ENCODE data around the gene RABIF. TPM values are rescaled to one million over a fixed set of nuclear protein-coding genes. Genes with fewer than 3 reads are reported as not detected.
"Not testable (repeated sequence)": the region's sequence is repeated elsewhere in the genome, so short reads cannot be mapped to it uniquely, and the experiment has no call there.

Gene RABIF
- total and polyA plus RNA-seq, 10 of the 15 experiments (the other 5 are each of a cell fraction or from before 2014, with no cell fraction given): 4.7 to 18.2 (median 8.8) TPM

DNA sequence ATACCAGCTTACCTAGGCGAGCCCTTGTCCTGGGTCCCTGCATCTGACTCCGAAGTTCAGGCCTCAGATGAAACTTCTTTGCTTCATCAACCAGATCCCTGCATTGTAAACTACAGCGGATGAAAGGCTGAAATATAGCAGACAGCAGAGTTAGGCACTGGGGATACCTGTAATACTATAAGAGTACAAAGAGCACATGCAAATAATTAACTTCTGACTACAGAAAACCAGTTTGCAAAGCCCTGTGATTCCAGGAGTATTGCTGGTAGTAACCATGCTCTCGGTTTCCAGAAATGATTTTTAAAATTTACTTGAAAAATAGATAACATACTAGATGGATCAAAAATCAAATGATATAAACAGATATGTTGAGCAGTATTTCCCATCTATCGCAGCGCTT lies 20.0 kb upstream of the RABIF start (continued):
- TF ChIP-seq, protein P1, sequence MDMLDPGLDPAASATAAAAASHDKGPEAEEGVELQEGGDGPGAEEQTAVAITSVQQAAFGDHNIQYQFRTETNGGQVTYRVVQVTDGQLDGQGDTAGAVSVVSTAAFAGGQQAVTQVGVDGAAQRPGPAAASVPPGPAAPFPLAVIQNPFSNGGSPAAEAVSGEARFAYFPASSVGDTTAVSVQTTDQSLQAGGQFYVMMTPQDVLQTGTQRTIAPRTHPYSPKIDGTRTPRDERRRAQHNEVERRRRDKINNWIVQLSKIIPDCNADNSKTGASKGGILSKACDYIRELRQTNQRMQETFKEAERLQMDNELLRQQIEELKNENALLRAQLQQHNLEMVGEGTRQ (IDR thresholded peaks at IDR 0.05; ENCODE audit: borderline replicate concordance, low read depth, low read length): no peak

DNA sequence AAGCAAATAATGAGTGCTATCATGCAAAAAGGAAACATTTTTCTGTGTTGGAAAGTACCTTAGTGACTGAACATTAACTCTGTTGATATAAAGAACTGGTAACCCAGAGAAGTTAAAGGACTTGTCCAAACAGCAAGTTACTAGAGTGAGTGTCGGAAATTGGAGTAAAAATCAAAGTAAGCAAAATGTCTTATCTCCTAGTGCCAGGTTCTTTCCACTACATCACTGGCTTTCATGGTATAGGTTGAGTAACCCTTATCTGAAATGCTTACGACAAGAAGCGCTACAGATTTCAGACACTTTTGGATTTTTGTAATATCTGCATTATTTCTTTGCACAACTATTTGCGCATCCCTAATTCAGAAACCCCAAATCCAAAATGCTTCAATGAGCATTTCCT lies 16.4 kb upstream of the RABIF start:
- H3K9ac ChIP-seq (ENCODE audit: control insufficient read depth, insufficient read depth, low read length): no peak overlapping the region
- DNase-seq (ENCODE audit: low read depth, low spot score) (no peak), ATAC-seq (no peak), FAIRE-seq (no peak)
- H2AFZ ChIP-seq (ENCODE audit: control insufficient read depth, low read depth, low read length): no peak overlapping the region
- H3K27me3 ChIP-seq (replicated peaks in 1 of 2; ENCODE audit: control insufficient read depth in 2 of 2, insufficient read depth in 2 of 2, low read length in 1 of 2): no peaks in the 10 kb centered on the region
- ChIA-PET SMC1A (ENCODE audit: uncharacterized antibody, unreplicated experiment) (no interaction called here), CTCF (no interaction called here), RAD21 (ENCODE audit: unreplicated experiment) (no interaction called here), POLR2A (no interaction called here)
- in situ Hi-C loops (cut with MboI): no loop called here
- 100% methylated on average over 4 of the region's 4 CpGs for WGBS (ENCODE audit: insufficient coverage, insufficient replicate concordance, low lambda C conversion rate, missing lambda C conversion rate)
- H3K36me3 ChIP-seq (ENCODE audit: control insufficient read depth in 2 of 2, insufficient read depth in 2 of 2, low read length in 1 of 2): peaks cover 0 to 13% of the 10 kb centered on the region in 2 experiments; a peak in 3 of 4 replicates
- TF ChIP-seq LARP7 (IDR thresholded peaks at IDR 0.05): no peak
- H3K4me2 ChIP-seq (ENCODE audit: control insufficient read depth, insufficient read depth): no peak overlapping the region
- H3K27ac ChIP-seq (ENCODE audit: control insufficient read depth, insufficient read depth): no peak overlapping the region
- no peaks in the 10 kb centered on the region for H3K9me3 ChIP-seq (replicated peaks; ENCODE audit: control insufficient read depth, insufficient read depth, low read length)
- no peak overlapping the region for H3K4me3 ChIP-seq
- no TSS peak for BruUV-seq (replicated peaks)
- H3K4me1 ChIP-seq (ENCODE audit: control insufficient read depth, insufficient read depth, low read length): no peaks in the 10 kb centered on the region
- intact Hi-C loops (cut with micrococcal nuclease; ENCODE audit: unreplicated experiment): no loop called here
- H4K20me1 ChIP-seq (ENCODE audit: control insufficient read depth, insufficient read depth): no peaks in the 10 kb centered on the region
- H3K79me2 ChIP-seq (ENCODE audit: control insufficient read depth, insufficient read depth, low read length): no peaks in the 10 kb centered on the region

DNA sequence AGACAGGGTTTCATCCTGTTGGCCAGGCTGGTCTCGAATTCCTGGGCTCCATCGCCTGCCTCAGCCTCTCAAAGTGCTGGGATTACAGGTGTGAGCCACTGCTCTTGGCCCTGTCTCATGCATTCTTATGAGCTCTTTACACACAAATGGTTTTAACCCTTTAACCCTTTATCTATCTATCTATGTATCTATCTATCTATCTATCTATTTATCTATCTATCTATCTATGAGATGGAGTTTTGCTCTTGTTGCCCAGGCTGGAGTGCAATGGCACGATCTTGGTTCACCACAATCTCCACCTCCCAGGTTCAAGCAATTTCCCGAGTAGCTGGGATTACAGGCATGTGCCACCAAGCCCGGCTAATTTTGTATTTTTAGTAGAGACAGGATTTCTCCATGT lies 14.9 kb upstream of the RABIF start:
- ATAC-seq; H3K27ac ChIP-seq (ENCODE audit: control insufficient read depth, insufficient read depth); H2AFZ ChIP-seq (ENCODE audit: control insufficient read depth, low read depth, low read length); BruUV-seq (replicated peaks); RAD21 ChIA-PET (ENCODE audit: unreplicated experiment); H3K9me3 ChIP-seq (replicated peaks; ENCODE audit: control insufficient read depth, insufficient read depth, low read length); H3K27me3 ChIP-seq (replicated peaks in 1 of 2; ENCODE audit: control insufficient read depth in 2 of 2, insufficient read depth in 2 of 2, low read length in 1 of 2); H3K4me1 ChIP-seq (ENCODE audit: control insufficient read depth, insufficient read depth, low read length); POLR2A ChIA-PET; H3K4me3 ChIP-seq; H3K79me2 ChIP-seq (ENCODE audit: control insufficient read depth, insufficient read depth, low read length); H3K9ac ChIP-seq (ENCODE audit: control insufficient read depth, insufficient read depth, low read length); FAIRE-seq; in situ Hi-C loops (cut with MboI); DNase-seq (ENCODE audit: low read depth, low spot score); H3K4me2 ChIP-seq (ENCODE audit: control insufficient read depth, insufficient read depth); intact Hi-C loops (cut with micrococcal nuclease; ENCODE audit: unreplicated experiment); SMC1A ChIA-PET (ENCODE audit: uncharacterized antibody, unreplicated experiment); H4K20me1 ChIP-seq (ENCODE audit: control insufficient read depth, insufficient read depth); CTCF ChIA-PET: not testable (repeated sequence)
- peaks cover 0 to 19% of the 10 kb centered on the region in 2 experiments; a peak in 2 of 4 replicates for H3K36me3 ChIP-seq (ENCODE audit: control insufficient read depth in 2 of 2, insufficient read depth in 2 of 2, low read length in 1 of 2)
- 97% methylated on average over 5 of the region's 5 CpGs for WGBS (ENCODE audit: insufficient coverage, insufficient replicate concordance, low lambda C conversion rate, missing lambda C conversion rate)

Data from GM12878 (cell line).